Cerebellar cortex (tissue), 1 donor: ENCODE data around the gene SHROOM4.

Experiments used
- DNase-seq: peaks from one replicate; pipeline ENCODE4 v3.0.0-alpha.2; 2015; ENCODE audit warnings: low spot score

SHROOM4 gene

DNA sequence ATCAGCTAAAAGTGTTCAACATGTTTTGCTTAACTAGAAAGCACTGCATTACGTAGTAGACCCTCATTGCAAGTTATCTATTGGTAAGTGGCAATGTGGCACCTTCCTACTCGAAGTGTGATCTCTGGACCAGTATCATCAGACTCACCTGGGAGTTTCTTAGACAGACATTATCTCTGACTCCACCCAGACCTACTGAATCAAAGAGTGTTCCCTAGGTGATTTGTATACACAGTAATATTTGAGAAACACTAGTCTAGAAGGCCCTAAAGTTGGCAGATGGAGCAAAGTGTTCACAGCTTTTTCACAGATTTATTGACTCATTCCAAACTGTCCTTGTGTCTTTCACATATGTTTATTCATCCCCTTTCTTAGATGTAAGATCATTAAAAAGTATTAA is 35.7 kb downstream of the SHROOM4 start:
- DNase-seq: no peak

DNA sequence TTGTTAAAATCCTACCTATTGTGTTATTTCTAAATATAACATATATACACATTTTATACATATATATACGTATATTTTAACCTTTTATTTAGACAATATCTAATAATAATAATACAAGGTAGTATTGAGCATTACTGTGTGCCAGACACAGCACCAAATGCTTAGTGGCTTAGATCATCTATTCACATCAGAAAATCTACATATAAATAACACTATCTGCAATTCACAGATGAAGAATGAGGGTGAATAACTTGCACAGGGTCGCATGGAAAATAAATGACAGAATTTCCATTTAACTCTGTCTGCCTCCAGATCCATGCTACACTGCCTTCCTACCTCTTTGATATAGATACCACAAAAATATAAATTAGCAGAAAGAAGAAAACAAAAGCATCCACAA is 37.7 kb downstream of the SHROOM4 start:
- no peak for DNase-seq

DNA sequence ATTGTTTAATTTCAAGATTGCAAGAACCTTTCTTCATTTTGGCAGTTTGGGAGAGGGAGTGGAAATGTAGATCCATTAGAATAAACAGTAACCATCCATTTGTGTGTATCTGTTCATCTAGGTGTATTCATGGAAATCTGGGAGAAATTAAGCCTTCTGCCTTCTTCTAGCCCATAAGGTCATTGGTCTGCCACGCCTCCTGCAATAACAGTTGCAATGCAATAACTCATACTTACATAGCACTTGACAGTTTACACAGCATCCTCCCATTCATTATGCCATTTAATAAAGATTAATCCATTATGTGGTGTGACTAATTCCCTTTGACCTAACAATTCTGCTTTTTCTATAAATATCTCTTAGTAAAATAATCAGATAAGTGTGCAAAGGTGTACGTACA is 42.6 kb downstream of the SHROOM4 start:
- no peak for DNase-seq

DNA sequence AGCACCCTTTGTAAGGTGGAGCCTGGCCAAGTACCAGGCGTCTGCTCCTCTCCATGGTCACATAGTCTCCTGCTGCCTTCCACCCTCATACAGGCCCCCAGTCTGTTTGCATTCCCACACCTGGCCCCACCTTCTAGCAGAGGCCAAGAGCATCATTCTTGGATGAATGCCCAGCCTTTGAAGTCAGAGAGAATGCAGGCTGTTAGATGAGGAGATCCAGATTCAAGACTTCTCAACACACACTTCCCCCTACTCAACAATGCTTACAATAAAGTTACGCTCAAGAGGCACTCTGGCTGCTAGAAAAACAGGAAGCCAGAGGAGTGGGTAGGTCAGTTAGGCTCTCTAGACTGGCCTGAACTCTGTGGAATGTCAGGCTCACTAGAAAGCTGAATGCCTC is 43.3 kb downstream of the SHROOM4 start:
- DNase-seq: no peak

DNA sequence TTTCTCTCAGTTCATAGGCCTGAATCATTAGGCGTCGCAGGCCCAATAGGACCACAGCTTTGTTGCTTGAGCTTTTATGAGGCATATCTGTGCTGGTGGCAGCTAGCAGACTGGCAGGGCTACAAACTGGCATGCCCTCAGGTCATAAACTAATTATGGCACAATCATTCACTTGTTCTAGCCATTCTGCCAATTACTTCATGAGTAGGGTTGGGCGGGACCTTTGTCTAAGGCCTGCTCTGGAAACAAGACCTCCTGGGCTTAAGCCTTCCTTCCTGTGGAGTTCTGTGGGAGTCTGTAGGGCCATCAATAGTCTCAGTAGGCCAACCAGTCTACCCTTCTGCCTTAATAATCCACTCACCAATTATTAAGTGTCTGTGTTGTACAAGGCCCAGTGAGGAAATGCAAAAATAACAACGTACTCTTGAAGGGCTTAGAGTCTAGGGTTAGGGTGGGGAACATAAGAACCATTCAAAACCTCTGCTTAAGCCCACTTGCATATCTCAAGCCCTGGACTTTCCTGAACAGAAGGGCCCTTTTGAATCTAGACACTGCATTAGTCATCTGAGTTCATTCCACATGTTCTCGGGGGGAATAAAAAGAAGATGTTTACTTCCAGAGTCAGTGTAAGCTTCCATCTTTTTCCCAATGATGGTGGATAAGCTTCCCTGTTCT is 44.5 kb downstream of the SHROOM4 start:
- no peak for DNase-seq

DNA sequence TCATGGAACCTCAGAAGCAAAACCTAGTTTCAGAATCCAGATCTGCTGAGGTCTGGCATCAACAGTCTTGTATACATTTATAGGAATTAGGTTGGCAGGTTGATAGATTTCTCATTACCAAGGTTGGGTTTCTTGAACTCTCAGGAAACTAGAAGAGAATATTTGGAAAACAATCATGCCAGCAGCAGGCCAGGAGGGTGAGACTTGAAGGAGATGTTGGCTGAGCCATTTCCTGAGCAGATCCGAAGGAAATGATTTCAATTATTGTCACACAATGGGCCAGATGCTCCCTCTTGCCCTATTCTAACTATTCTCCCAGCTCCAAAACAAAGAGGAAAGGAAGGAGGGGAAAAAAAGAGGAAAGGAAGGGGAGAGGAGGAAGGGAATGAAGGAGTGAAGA is 45.2 kb downstream of the SHROOM4 start:
- no peak for DNase-seq

DNA sequence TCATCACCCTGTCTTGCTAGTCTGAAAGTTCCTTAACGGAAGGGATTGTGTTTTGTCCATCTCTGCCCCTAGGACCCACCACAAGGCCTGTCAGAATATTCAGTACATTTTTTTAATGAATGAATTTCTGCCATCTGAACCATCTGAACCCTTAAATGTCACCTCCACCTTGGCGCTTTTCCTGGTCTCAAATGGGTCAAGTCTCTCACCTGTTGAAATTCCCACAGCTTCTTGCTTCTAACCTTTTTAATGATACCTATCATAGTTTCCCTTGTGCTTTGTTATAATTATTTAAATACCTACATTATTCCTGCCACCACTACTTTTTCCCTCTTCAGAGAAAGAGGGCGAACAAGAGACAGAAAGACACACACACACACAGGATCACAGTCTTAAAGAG is 48.0 kb downstream of the SHROOM4 start:
- DNase-seq: no peak

DNA sequence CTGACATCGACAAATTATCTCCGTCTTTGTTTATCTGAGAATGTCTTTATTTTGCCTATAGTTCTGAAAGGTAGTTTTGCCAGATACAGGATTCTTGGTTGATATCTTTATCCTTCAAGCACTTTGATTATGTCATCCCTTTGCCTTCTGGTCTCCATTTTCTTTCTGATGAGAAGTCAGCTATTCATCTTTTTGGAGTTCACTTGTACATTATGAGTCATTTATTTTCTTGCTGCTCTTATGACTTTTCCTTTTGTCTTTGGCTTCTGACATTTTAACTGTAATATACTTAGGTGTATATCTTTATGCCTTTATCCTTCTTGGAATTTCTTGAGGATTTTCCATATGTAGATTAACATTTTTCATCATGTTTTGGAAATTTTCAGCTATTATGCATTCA is 51.4 kb downstream of the SHROOM4 start:
- no peak for DNase-seq

DNA sequence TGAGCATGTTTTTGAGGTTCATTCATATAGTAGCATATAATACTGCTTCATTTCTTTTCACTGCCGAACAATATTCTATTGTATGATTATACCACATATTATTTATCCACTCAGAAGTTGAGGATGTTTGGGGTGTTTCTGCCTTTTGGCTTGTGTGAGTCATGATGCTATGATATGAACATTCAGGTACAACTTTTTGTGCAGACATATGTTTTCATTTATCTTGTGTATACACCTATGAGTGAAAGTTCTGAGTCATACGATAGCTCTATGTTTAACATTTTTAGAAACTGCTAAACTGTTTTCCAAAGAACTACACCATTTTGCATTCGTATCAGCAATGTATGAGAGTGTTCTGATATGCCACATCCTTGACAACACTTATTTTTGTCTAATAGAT is 57.7 kb downstream of the SHROOM4 start:
- no peak for DNase-seq

DNA sequence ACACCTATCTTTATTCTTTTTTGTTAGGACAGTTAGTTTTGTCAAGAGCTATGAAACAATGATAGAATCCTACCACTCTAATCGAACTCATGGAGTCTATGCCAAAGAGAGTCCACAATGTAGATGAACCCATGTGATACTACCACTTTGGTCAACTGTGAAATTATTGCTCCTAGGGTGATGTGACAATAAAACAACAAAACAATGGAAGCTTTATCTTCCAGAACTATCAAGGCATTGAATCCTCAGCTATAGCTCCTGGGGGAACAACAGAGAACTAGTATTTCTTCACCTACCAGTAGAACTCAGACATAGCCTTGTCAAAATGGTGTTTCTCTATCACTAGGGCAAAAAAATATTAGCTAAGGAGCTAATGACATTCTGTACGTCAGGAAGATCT is 62.9 kb downstream of the SHROOM4 start:
- DNase-seq: no peak

DNA sequence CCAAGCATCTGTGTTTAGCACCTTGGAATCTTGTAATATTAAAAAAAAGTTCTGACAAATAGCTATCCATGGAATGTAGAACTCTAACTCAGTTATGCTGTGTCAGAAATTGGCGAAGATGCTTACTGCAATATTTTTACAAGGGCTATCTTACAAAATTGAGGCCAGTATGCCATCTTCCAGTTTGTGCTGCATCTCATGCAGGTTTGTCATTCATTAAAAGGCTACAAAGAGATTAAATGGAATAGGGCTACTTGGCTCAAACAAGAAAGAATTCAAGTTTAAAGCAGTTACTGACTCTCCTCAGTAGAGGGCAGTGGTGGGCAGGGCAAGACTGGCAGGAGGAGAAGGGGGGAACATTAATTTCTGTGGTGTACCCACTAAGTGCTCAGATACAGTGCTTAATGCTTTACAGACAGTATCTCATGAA is 66.5 kb downstream of the SHROOM4 start:
- no peak for DNase-seq

DNA sequence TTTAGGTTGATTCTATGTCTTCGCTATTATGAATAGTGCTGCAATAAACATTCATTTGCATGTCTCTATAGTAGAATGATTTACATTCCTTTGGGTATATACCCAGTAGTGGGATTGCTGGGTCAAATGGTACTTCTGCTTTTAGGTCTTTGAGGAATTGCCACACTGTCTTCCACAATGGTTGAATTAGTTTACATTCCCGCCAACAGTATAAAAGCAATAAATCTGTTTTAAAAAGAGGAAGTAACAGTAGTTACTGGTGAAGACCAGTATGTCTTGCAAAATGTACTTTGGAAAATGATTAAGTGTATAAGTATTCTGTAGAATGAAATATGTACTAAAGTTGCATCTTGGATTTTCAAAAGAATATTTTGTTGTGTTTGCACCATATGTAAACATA is 77.3 kb downstream of the SHROOM4 start:
- no peak for DNase-seq

DNA sequence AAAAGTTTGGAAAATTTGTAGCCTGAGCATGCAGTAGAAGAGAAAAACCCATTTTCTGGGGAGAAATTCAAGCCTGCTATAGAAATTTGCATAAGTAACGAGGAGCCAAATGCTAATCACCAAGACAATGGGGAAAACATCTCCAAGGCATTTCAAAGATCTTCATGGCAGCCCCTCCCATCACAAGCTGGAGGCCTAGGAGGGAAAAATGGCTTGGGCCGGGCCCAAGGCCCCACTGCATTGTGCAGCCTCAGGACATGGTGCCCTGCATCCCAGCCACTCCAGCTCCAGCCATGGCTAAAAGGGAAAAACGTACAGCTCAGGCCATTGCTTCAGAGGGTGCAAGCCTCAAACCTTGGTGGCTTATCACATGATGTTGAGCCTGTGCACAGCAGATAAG is 87.7 kb downstream of the SHROOM4 start:
- no peak for DNase-seq

DNA sequence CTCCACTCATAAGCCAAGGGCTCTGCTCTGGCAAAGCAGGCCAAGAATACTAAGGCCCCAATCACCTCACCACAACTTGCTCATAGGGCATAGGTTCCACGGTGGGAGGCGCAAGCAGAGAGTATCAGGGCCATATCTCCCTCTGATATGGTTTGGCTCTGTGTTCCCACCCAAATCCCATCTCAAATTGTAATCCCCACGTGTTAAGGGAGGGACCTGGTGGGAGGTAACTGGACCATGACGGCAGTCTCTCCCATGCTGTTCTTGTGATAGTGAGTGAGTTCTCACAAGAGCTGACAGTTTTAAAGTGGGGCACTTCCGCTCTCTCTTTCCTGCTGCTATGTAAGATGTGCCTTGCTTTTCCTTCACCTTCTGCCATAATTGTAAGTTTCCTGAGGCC is 88.7 kb downstream of the SHROOM4 start:
- DNase-seq: no peak

DNA sequence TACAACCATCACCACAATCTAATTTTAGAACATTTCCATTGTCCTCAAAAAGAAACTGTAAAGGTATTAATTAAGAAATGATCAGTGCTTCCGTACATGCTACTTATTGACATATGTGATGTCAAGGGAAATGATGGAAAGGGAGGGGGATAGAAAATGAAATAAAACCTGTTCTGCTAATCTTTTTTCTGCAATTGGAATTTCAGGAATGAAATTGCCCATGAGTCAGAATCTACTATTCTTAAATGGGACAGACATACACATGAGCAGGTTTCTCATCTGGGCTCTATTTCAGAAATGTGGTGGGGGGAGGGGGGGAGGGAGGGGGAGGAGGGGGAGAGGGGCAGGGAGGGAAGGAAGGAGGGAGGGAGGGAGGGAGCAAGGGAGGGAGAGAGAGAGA is 91.0 kb downstream of the SHROOM4 start:
- no peak for DNase-seq

DNA sequence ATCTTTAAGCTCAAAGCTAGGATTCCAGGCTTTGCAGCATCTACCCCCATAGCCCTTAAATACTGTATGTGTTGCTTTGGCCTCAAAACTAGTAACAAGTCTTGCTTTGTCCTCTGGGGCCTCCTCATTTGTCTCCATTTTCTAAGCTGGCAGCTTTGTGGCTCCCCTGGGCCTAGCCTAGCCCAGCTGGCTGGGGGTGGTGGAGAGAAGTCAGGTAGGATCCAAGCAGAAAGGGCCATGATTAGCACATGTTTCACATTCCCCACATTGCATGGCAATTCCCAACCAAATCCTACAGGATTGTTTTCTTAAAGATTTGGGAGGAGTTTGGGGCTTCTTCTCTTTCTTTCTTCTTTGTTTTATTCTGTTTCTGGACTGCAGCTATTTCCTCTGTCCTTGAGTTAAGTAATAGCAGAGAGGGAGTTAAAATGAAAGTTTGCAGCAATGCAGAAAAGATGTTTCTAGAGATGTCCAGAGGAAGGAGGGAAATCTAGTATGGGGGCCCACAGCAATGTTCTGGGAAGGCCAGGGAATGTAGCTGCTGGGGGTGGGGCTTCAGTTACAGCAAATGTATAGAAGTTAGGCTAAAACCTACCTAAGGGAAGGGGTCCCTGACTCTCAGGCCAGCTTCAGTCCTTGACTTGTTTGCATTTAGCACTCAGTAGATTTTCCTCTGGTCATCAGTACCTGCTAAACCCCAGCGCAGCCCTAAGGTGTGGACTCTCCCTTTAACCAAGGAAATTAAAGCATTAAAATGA is 92.1 kb downstream of the SHROOM4 start:
- no peak for DNase-seq

DNA sequence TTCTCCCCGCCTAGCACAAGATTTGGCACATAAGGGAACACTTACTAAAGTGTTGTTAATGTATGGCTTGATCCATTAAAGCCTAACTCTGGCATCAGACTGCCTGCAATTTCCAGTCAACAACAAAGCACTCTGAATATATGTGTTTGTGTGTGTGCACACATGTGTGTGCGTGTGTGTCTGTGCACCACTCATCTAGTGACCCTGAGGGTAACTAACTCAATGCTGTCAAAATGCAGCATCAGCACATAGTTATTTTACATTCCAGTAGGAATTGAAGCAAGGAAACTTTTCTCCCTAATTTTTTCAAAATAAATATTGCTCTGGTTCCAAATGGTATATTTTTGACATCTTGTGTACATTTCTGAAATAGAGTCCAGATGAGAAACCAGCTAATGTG is 94.4 kb downstream of the SHROOM4 start:
- no peak for DNase-seq

DNA sequence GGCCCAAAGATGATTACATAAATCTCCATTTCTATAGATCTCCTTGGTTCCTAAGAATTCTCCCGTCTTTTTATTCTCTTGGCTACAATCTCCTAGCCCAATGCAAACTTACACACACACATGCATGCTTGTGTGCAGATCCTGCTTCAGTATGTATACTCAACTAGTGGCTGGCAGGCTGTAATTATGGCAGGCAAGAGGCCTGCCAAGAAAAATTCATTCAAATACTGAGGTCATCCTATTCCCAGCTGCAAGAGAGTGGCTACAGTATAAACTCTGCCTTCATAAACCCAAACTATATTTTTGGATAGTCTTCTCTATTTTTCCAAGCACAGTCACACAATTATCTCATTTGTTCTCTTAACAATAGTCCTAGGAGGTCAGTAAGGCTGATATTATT is 95.2 kb downstream of the SHROOM4 start:
- no peak for DNase-seq

DNA sequence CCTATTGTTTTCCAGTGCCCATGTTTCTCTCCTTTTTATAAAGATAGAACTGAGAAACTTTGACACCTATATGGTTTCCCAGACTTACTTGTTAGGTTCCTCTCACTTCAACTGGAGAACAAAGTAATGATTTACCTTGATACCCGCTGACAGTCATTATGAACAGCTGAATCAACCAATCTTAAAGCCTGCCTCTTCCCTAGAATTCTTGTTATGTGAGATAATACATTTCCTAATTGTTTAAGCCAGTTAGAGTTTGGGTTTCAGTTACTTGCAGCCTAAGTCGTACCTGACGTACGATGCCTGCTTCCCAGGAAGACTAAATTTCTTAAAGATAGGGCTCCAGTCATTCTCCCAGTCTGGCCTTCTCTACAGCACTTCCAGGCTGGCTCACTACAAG is 97.3 kb downstream of the SHROOM4 start:
- DNase-seq: no peak

DNA sequence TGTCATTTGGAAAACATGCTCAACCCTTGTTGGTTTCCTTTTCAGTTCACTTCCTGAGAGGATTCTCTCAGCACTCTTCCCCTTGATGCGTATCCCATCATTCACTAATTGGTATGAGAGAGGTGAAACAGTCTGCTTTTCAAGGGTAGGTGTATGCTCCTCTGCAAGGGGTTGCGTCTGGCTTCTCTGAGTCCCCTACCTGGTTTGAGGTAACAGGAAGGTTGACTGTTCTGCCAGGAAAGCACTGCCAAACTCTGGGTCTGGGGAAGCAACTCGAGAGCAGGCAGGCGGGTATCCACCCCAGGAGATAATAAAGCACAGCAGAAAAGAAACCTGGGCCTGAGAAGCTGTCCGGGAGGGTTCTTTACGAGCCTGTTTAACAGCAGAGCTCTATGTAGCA is 101.2 kb downstream of the SHROOM4 start:
- no peak for DNase-seq

DNA sequence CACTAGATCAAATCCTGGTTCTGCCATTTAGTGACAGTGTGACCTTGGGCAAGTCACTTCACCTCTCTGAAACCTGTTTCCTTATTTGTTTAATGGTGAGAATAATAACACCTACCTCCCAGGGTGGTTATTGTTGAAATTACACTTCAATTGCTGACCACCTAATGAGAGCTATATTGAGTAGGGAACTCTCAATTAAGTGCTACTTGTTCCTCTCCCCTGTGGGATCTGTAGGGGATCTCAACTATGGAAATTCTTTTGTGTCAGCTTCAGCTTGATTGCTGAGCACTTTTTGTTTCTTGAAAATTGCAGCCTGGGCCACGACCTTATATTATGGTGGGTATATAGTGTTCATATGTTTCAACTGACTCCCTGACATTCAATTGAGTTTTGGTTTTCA is 102.1 kb downstream of the SHROOM4 start:
- no peak for DNase-seq

DNA sequence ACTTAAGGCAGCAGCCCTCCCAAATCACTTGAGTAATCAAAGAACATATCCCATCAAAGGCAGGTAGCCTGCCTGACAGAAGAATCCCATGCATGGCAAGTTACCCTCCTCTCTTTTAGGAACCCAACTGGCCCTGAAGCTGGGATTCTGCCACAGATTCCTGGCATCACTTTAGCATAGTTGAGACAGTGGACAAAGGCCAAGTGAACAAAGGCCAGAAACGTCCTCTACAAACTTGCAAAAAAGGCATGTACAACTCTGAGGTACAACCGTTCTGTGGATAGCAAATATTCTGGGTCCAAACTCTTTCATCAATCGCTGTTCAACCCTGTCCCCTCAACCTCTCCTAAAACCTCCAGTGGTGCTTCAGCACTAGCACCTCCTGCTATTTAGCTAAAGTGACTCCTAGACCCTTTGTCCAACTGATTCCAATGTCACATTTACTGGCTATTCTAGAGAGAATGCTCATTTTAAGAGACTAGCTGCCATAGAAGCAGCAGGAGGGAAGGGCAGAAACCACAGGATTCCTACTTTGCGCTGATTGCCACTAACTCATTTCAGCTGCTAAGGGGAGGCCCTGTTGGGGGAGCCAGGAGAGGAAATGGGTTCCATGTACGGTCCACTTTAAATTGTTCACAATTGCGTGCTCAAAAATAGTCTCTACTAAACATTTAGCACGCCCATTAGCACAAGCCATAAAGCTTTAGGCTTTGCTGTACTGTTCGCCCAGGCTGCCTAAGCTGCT is 105.9 kb downstream of the SHROOM4 start:
- DNase-seq: no peak

DNA sequence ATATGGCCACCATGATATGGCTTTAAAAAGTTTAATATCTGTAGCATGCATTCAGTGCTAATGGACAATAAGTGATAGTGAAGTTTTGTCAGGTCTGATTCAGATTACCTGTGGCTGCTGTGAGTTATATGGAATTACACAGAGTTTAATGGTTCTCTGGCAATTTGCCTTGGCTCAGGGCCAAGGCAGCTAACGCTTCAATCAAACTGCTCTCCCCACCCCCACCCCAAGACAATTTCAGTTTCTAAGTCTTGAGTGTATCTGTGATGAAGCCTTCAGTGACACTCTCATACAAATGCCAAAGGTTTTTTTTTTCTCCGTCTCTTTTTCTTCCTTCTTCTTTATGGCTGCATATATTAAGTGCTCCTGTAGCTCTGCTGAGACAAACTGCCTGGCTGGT is 106.6 kb downstream of the SHROOM4 start:
- DNase-seq: no peak
